HG02981 (cell line): ENCODE data around the gene EIF3L.

Source experiments
- ATAC-seq: cut with Tn5 transposase; IDR thresholded peaks from one replicate; pipeline ENCODE4 v1.9.1; 2021; ENCODE audit warnings: mild to moderate bottlenecking, moderate library complexity; ENCODE audit not compliant: unreplicated experiment

EIF3L gene

GRCh38 chr22:37850801-37851200, 1.6 kb downstream of the EIF3L start:
- no peak for ATAC-seq

- no peak for ATAC-seq
Measured at GRCh38 chr22:37852418-37852817, 3.2 kb downstream of the EIF3L start.

GRCh38 chr22:37854946-37855345, 5.7 kb downstream of the EIF3L start:
- no peak for ATAC-seq

GRCh38 chr22:37855462-37855861, 6.2 kb downstream of the EIF3L start:
- ATAC-seq, result no peak

GRCh38 chr22:37860796-37861421, 11.7 kb downstream of the EIF3L start:
- no peak for ATAC-seq

- no peak for ATAC-seq
Measured at GRCh38 chr22:37862570-37863325, 13.5 kb downstream of the EIF3L start.

GRCh38 chr22:37865510-37865909, 16.3 kb downstream of the EIF3L start:
- no peak for ATAC-seq

GRCh38 chr22:37870273-37870672, 21.1 kb downstream of the EIF3L start:
- no peak for ATAC-seq

GRCh38 chr22:37880668-37881440, 31.6 kb downstream of the EIF3L start:
- no peak for ATAC-seq

- ATAC-seq, result no peak
Measured at GRCh38 chr22:37884420-37884819, 35.2 kb downstream of the EIF3L start.

- no peak for ATAC-seq
Measured at GRCh38 chr22:37887584-37888378, 38.6 kb downstream of the EIF3L start.

GRCh38 chr22:37891926-37892325, 42.7 kb downstream of the EIF3L start:
- no peak for ATAC-seq

GRCh38 chr22:37892566-37893335, 43.5 kb downstream of the EIF3L start:
- no peak for ATAC-seq

GRCh38 chr22:37893583-37893983, 44.4 kb downstream of the EIF3L start:
- ATAC-seq, result no peak

- ATAC-seq, result no peak
Measured at GRCh38 chr22:37894939-37895670, 45.9 kb downstream of the EIF3L start.

- no peak for ATAC-seq
Measured at GRCh38 chr22:37896181-37896592, 47.0 kb downstream of the EIF3L start.

GRCh38 chr22:37896939-37897338, 47.7 kb downstream of the EIF3L start:
- ATAC-seq, result no peak

- ATAC-seq, result no peak
Measured at GRCh38 chr22:37897807-37898206, 48.6 kb downstream of the EIF3L start.

GRCh38 chr22:37898441-37899181, 49.4 kb downstream of the EIF3L start:
- no peak for ATAC-seq
